CD14-positive monocyte (primary cell): ENCODE data around the gene RMC1. TPM values are rescaled to one million over a fixed set of nuclear protein-coding genes. Genes with fewer than 3 reads are reported as not detected.

ENCODE experiments used
- DNase-seq, 3 donors: peaks; one replicate each; pipeline ENCODE4 v3.0.0-alpha.2; 2011 to 2022
- H2AFZ ChIP-seq: 2 replicates; pipeline ENCODE4 v1.6.0; 2012; ENCODE audit warnings: mild to moderate bottlenecking, low read depth, low read length, inconsistent platforms; ENCODE audit not compliant: insufficient read depth, poor library complexity, severe bottlenecking
- H3K27ac ChIP-seq, 2 donors: 1 replicate in 1 of 2; 2 replicates in 1 of 2; pipeline ENCODE4 v1.5.1; 2012 to 2013; ENCODE audit warnings: low read length in 2 of 2, control low read depth in 1 of 2, inconsistent platforms in 1 of 2, low read depth in 1 of 2, mild to moderate bottlenecking in 1 of 2
- H3K27me3 ChIP-seq, 2 donors: one replicate each; pipeline versions ENCODE4 v1.6.0 to v1.6.1; 2011 to 2013; ENCODE audit warnings: low read length in 2 of 2; ENCODE audit not compliant: control insufficient read depth in 2 of 2, insufficient read depth in 2 of 2
- H3K36me3 ChIP-seq, 2 donors: replicated peaks in 1 of 2; 1 replicate in 1 of 2; 2 replicates in 1 of 2; pipeline versions ENCODE4 v1.5.1 to v1.6.1; 2012 to 2013; ENCODE audit warnings: low read length in 2 of 2, control low read depth in 1 of 2, inconsistent platforms in 1 of 2, mild to moderate bottlenecking in 1 of 2; ENCODE audit not compliant: insufficient read depth in 2 of 2, control insufficient read depth in 1 of 2
- H3K4me1 ChIP-seq, 2 donors: 1 replicate in 1 of 2; 2 replicates in 1 of 2; pipeline versions ENCODE4 v1.5.1 to v1.6.1; 2012 to 2013; ENCODE audit warnings: low read length in 2 of 2, control low read depth in 1 of 2, inconsistent platforms in 1 of 2, mild to moderate bottlenecking in 1 of 2, moderate library complexity in 1 of 2; ENCODE audit not compliant: insufficient read depth in 2 of 2, control insufficient read depth in 1 of 2
- H3K4me2 ChIP-seq: replicated peaks from 2 replicates; pipeline ENCODE3; 2012; ENCODE audit warnings: low read length, moderate library complexity, mild to moderate bottlenecking; ENCODE audit not compliant: poor library complexity, severe bottlenecking; ENCODE audit errors: extremely low read depth
- H3K4me3 ChIP-seq, 3 experiments: fragments of 200-600 bp in 1 of 3; sonication (generic) in 1 of 3; replicated peaks in 1 of 3; 1 replicate in 2 of 3; 2 replicates in 1 of 3; pipeline ENCODE4 v1.5.1; 2011 to 2013; ENCODE audit warnings: low read length in 3 of 3, mild to moderate bottlenecking in 3 of 3, control low read depth in 2 of 3, low read depth in 2 of 3, inconsistent platforms in 1 of 3, moderate library complexity in 1 of 3
- H3K79me2 ChIP-seq: 2 replicates; pipeline ENCODE4 v1.6.0; 2012; ENCODE audit warnings: mild to moderate bottlenecking, control low read depth, inconsistent platforms, low read length, moderate library complexity; ENCODE audit not compliant: insufficient read depth
- H3K9ac ChIP-seq: 2 replicates; pipeline ENCODE4 v1.6.0; 2017; ENCODE audit warnings: low read length, mild to moderate bottlenecking; ENCODE audit not compliant: insufficient read depth, poor library complexity, severe bottlenecking
- H3K9me3 ChIP-seq, 2 donors: replicated peaks in 1 of 2; 1 replicate in 1 of 2; 2 replicates in 1 of 2; pipeline versions ENCODE4 v1.5.1 to v1.6.1; 2012 to 2013; ENCODE audit warnings: low read length in 2 of 2, control low read depth in 1 of 2; ENCODE audit not compliant: control insufficient read depth in 1 of 2, insufficient read depth in 1 of 2
- H4K20me1 ChIP-seq: 2 replicates; pipeline ENCODE4 v1.6.0; 2012; ENCODE audit warnings: mild to moderate bottlenecking, low read length, control low read depth, moderate library complexity; ENCODE audit not compliant: insufficient read depth
- H3K27ac Mint-ChIP-seq, 7 donors: one replicate each; pipeline ENCODE4 v1.8.0; 2020; ENCODE audit warnings: mild to moderate bottlenecking in 7 of 7, mixed read lengths in 7 of 7, moderate library complexity in 6 of 7, inconsistent platforms in 2 of 7
- H3K27me3 Mint-ChIP-seq, 3 donors: one replicate each; pipeline ENCODE4 v1.8.0; 2021 to 2022; ENCODE audit warnings: low read depth in 3 of 3, mild to moderate bottlenecking in 3 of 3, mixed read lengths in 3 of 3, moderate library complexity in 3 of 3, inconsistent platforms in 1 of 3
- H3K36me3 Mint-ChIP-seq, 2 donors: one replicate each; pipeline ENCODE4 v1.8.0; 2020; ENCODE audit warnings: mixed read lengths in 2 of 2, inconsistent platforms in 1 of 2, mild to moderate bottlenecking in 1 of 2
- H3K4me1 Mint-ChIP-seq: one replicate; pipeline ENCODE4 v1.8.0; 2020; ENCODE audit warnings: mild to moderate bottlenecking, mixed read lengths
- H3K4me3 Mint-ChIP-seq, 2 donors: one replicate each; pipeline ENCODE4 v1.8.0; 2020; ENCODE audit warnings: mild to moderate bottlenecking in 2 of 2, mixed read lengths in 2 of 2, moderate library complexity in 1 of 2
- H3K9me3 Mint-ChIP-seq, 7 donors: one replicate each; pipeline ENCODE4 v1.8.0; 2020 to 2022; ENCODE audit warnings: mixed read lengths in 7 of 7, mild to moderate bottlenecking in 6 of 7, moderate library complexity in 6 of 7, inconsistent platforms in 2 of 7
- CTCF ChIP-seq: fragments of 200-600 bp; IDR thresholded peaks from one replicate; pipeline ENCODE4 v1.8.0; 2022; ENCODE audit warnings: antibody characterized with exemption, mild to moderate bottlenecking
- WGBS: methylation state at CpG from one replicate; pipeline ENCODE4 v1.1.5; 2013; ENCODE audit warnings: missing lambda C conversion rate; ENCODE audit not compliant: insufficient coverage; 5-methylcytosine and 5-hydroxymethylcytosine counted together
- intact Hi-C, 2 donors: fragments of 100-400 bp; cut with micrococcal nuclease; formaldehyde crosslinking; loops; one replicate each; pipeline versions ENCODE4 v1.15.0 to v1.15.1; 2023
- polyA plus RNA-seq, 3 donors: library from polyadenylated mRNA; depleted of rRNA in 1 of 3; unstranded in 2 of 3; stranded (reverse) in 1 of 3; fragments of 300-500 nt in 2 of 3; fragments of >200 nt in 1 of 3; fragmentation: Illumina TruSeq in 2 of 3; gene quantifications; 1 replicate in 2 of 3; 2 replicates in 1 of 3; pipeline ENCODE4 v1.2.3, GENCODE V29; 2012 to 2021

RMC1 gene
- polyA plus RNA-seq, 3 donors, result 21.9 to 70.8 (median 30.1) TPM

GRCh38 chr18:23548275-23548674 is 45.0 kb downstream of the RMC1 start:
- peaks cover 87 to 98% of the 10 kb centered on the region in 2 donors for H3K36me3 Mint-ChIP-seq
- H3K9ac ChIP-seq, result no peak overlapping the region
- no peaks in the 10 kb centered on the region for H3K79me2 ChIP-seq
- peak overlapping the region in 1 of 7 donors; percentile 32 for H3K27ac Mint-ChIP-seq
- H3K4me1 ChIP-seq, result peaks cover 0 to under 1% of the 10 kb centered on the region in 2 donors
- DNase-seq, result no peak
- H3K27ac ChIP-seq, result no peak overlapping the region
- H4K20me1 ChIP-seq, result peaks cover 12% of the 10 kb centered on the region
- H2AFZ ChIP-seq, result no peak overlapping the region
- no peak overlapping the region for H3K4me2 ChIP-seq
- peaks cover 72 to 100% of the 10 kb centered on the region in 2 donors for H3K36me3 ChIP-seq
- intact Hi-C loops, result no loop called here
- no peaks in the 10 kb centered on the region for H3K9me3 Mint-ChIP-seq
- H3K9me3 ChIP-seq, result no peaks in the 10 kb centered on the region
- H3K27me3 ChIP-seq, result no peaks in the 10 kb centered on the region
- no peak for TF ChIP-seq CTCF
- H3K4me3 Mint-ChIP-seq, result no peak overlapping the region
- H3K27me3 Mint-ChIP-seq, result peaks cover 0 to 3% (median 0%) of the 10 kb centered on the region in 3 donors
- 53% methylated on average over 2 of the region's 2 CpGs for WGBS
- peaks cover 3% of the 10 kb centered on the region for H3K4me1 Mint-ChIP-seq
- no peak overlapping the region for H3K4me3 ChIP-seq

- Histone ChIP-seq H4K20me1 (peaks cover 12% of the 10 kb centered on the region), H3K4me1 (no peaks in the 10 kb centered on the region), H3K79me2 (no peaks in the 10 kb centered on the region), H3K4me2 (no peak overlapping the region), H3K36me3 (peaks cover 73 to 100% of the 10 kb centered on the region in 2 donors), H3K27ac (no peak overlapping the region), H3K4me3 (no peak overlapping the region), H2AFZ (no peak overlapping the region), H3K27me3 (no peaks in the 10 kb centered on the region), H3K9ac (no peak overlapping the region), H3K9me3 (no peaks in the 10 kb centered on the region)
- Mint-ChIP-seq H3K9me3 (peaks cover 0 to 1% (median 0%) of the 10 kb centered on the region in 7 donors), H3K4me3 (no peak overlapping the region), H3K27me3 (peaks cover 0 to 3% (median 0%) of the 10 kb centered on the region in 3 donors), H3K4me1 (peaks cover 2% of the 10 kb centered on the region), H3K36me3 (peaks cover 88 to 98% of the 10 kb centered on the region in 2 donors), H3K27ac (no peak overlapping the region)
- intact Hi-C loops, result no loop called here
- DNase-seq, result no peak
- no peak for TF ChIP-seq CTCF
- WGBS, result no CpG with 5 or more reads among the region's 3 CpGs
These were observed 45.4 kb downstream of the RMC1 start for GRCh38 chr18:23548719-23549118.
